Mammary epithelial cell (primary cell): ENCODE results near the gene CAP1.

Experiments
- CTCF ChIP-seq, 2 donors: IDR thresholded peaks in 1 of 2; conservative IDR thresholded peaks in 1 of 2; 2 replicates each; pipeline ENCODE4 v1.5.1; 2011 to 2012; ENCODE audit warnings: inconsistent platforms in 2 of 2, low read length in 2 of 2, mild to moderate bottlenecking in 2 of 2, control low read depth in 1 of 2, low read depth in 1 of 2; ENCODE audit not compliant: insufficient read depth in 1 of 2; ENCODE audit errors: extremely low read depth in 1 of 2
- EZH2 ChIP-seq: IDR thresholded peaks from 2 replicates; pipeline ENCODE4 v1.6.1; 2012; ENCODE audit warnings: low read length, inconsistent platforms, borderline replicate concordance

GRCh38 chr1:40023379-40023944, 17.1 kb upstream of the CAP1 start:
- TF ChIP-seq CTCF (conservative IDR thresholded peaks at IDR 0.05 in 1 of 2, IDR thresholded peaks at IDR 0.05 in 1 of 2; ENCODE audit: extremely low read depth in 1 of 2, insufficient read depth in 1 of 2, low read depth in 1 of 2, low read length in 2 of 2) (no peak), EZH2 (no peak)
